ENCODE data around the gene GATAD2A. TPM values are rescaled to one million over a fixed set of nuclear protein-coding genes. Genes with fewer than 3 reads are reported as not detected.

The GATAD2A gene
- total RNA-seq, 1 experiment from 2014 or later: 126 TPM

GRCh38 chr19:19514215-19514657, 108.8 kb downstream of the GATAD2A start:
- no TSS peak for BruUV-seq (replicated peaks)
- DNase-seq: no peak
- Mint-ChIP-seq H3K4me1 (ENCODE audit: low read depth, unreplicated experiment) (no peaks in the 10 kb centered on the region), H3K9me3 (ENCODE audit: unreplicated experiment) (no peaks in the 10 kb centered on the region), H3K27me3 (ENCODE audit: insufficient read depth, unreplicated experiment) (no peaks in the 10 kb centered on the region), H3K27ac (ENCODE audit: unreplicated experiment) (peak overlapping the region; percentile 42), H3K4me3 (ENCODE audit: unreplicated experiment) (no peak overlapping the region), H3K36me3 (ENCODE audit: insufficient read depth, unreplicated experiment) (peaks cover 58% of the 10 kb centered on the region)
- Histone ChIP-seq H3K4me3 (ENCODE audit: low read depth, low read length) (no peak overlapping the region), H3K36me3 (ENCODE audit: control insufficient read depth, insufficient read depth, low read length) (no peaks in the 10 kb centered on the region), H3K27me3 (replicated peaks; ENCODE audit: control insufficient read depth, insufficient read depth, low read length) (no peaks in the 10 kb centered on the region), H3K4me1 (no peaks in the 10 kb centered on the region), H3K9me3 (no peaks in the 10 kb centered on the region)
- intact Hi-C loops (cut with micrococcal nuclease; ENCODE audit: unreplicated experiment): no loop called here
- CTCF ChIA-PET: no interaction called here
- TF ChIP-seq CTCF (IDR thresholded peaks at IDR 0.05; ENCODE audit: insufficient read depth in 1 of 2, low read depth in 1 of 2, low read length in 1 of 2, severe bottlenecking in 1 of 2, unreplicated experiment in 1 of 2): no peak
- POLR2A ChIA-PET: no interaction called here

GRCh38 chr19:19514881-19515641, 109.6 kb downstream of the GATAD2A start, which contains the start of gene TSSK6:
Gene TSSK6 (minus strand): TSS chr19:19515548. CDS start chr19:19515427, 121 bp downstream.
- no peaks in the 10 kb centered on the region for H3K4me1 Mint-ChIP-seq (ENCODE audit: low read depth, unreplicated experiment)
- TF ChIP-seq CTCF (IDR thresholded peaks at IDR 0.05; ENCODE audit: insufficient read depth in 1 of 2, low read depth in 1 of 2, low read length in 1 of 2, severe bottlenecking in 1 of 2, unreplicated experiment in 1 of 2): no peak
- ChIA-PET POLR2A (interaction anchor here (0.6 to 1.0 kb wide), 2 partner anchors 10 to 110 kb away, joined by 5 to 6 read pairs; partner anchors contain the start of gene GATAD2A), CTCF (no interaction called here)
- no peak for DNase-seq
- BruUV-seq (replicated peaks): no TSS peak
- peak within 1 kb of the TSS; percentile 85 for H3K4me3 Mint-ChIP-seq (ENCODE audit: unreplicated experiment)
- Histone ChIP-seq H3K9me3 (no peaks in the 10 kb centered on the region), H3K4me1 (no peaks in the 10 kb centered on the region), H3K36me3 (ENCODE audit: control insufficient read depth, insufficient read depth, low read length) (no peaks in the 10 kb centered on the region), H3K27me3 (replicated peaks; ENCODE audit: control insufficient read depth, insufficient read depth, low read length) (no peaks in the 10 kb centered on the region), H3K4me3 (ENCODE audit: low read depth, low read length) (peak within 1 kb of the TSS; percentile 83)
- intact Hi-C loops (cut with micrococcal nuclease; ENCODE audit: unreplicated experiment): no loop called here
- H3K27ac Mint-ChIP-seq (ENCODE audit: unreplicated experiment): peak within 1 kb of the TSS; percentile 90
- no peaks in the 10 kb centered on the region for H3K9me3 Mint-ChIP-seq (ENCODE audit: unreplicated experiment)
- no peaks in the 10 kb centered on the region for H3K27me3 Mint-ChIP-seq (ENCODE audit: insufficient read depth, unreplicated experiment)
- H3K36me3 Mint-ChIP-seq (ENCODE audit: insufficient read depth, unreplicated experiment): peaks cover 58% of the 10 kb centered on the region

GRCh38 chr19:19515642-19516519, 110.4 kb downstream of the GATAD2A start, which contains the start of gene NDUFA13:
Gene NDUFA13 (plus strand): TSS chr19:19516225. CDS start chr19:19516239, 14 bp downstream.
- Mint-ChIP-seq H3K4me3 (ENCODE audit: unreplicated experiment) (peak within 1 kb of the TSS; percentile 85), H3K9me3 (ENCODE audit: unreplicated experiment) (no peaks in the 10 kb centered on the region), H3K36me3 (ENCODE audit: insufficient read depth, unreplicated experiment) (peaks cover 60% of the 10 kb centered on the region), H3K4me1 (ENCODE audit: low read depth, unreplicated experiment) (no peaks in the 10 kb centered on the region), H3K27ac (ENCODE audit: unreplicated experiment) (peak within 1 kb of the TSS; percentile 90), H3K27me3 (ENCODE audit: insufficient read depth, unreplicated experiment) (no peaks in the 10 kb centered on the region)
- Histone ChIP-seq H3K4me1 (no peaks in the 10 kb centered on the region), H3K27me3 (replicated peaks; ENCODE audit: control insufficient read depth, insufficient read depth, low read length) (no peaks in the 10 kb centered on the region), H3K9me3 (no peaks in the 10 kb centered on the region), H3K36me3 (ENCODE audit: control insufficient read depth, insufficient read depth, low read length) (no peaks in the 10 kb centered on the region), H3K4me3 (ENCODE audit: low read depth, low read length) (peak within 1 kb of the TSS; percentile 83)
- peak; percentile 91 to 94 for DNase-seq
- peak in 1 of 2 experiments; percentile 27 for TF ChIP-seq CTCF (IDR thresholded peaks at IDR 0.05; ENCODE audit: insufficient read depth in 1 of 2, low read depth in 1 of 2, low read length in 1 of 2, severe bottlenecking in 1 of 2, unreplicated experiment in 1 of 2)
- intact Hi-C loops (cut with micrococcal nuclease; ENCODE audit: unreplicated experiment): no loop called here
- POLR2A ChIA-PET: interaction anchor here (0.6 to 1.0 kb wide), 2 partner anchors 11 to 111 kb away, joined by 5 to 6 read pairs; partner anchors contain the start of gene GATAD2A
- TSS peak; percentile 68 for BruUV-seq (replicated peaks)
- CTCF ChIA-PET: interaction anchor here (0.6 kb wide), 1 partner anchor 13 kb away, joined by 3 read pairs; no protein-coding TSS in a partner anchor
